Activated gamma-delta T cell treated with Interleukin-2 at 50 U/mL for 16 hours (primary cell): ENCODE data around the gene ZNF423.
"Not testable (repeated sequence)": the region's sequence is repeated elsewhere in the genome, so short reads cannot be mapped to it uniquely, and the experiment has no call there.

Experiments
- DNase-seq: peaks from one replicate; pipeline ENCODE4 v3.0.0-alpha.2; 2020

ZNF423 gene

GRCh38 chr16:49687476-49688002, 168.4 kb downstream of the ZNF423 start:
- DNase-seq, result no peak

- no peak for DNase-seq
These were observed 171.2 kb downstream of the ZNF423 start for GRCh38 chr16:49684696-49685095.

GRCh38 chr16:49682577-49683165, 173.2 kb downstream of the ZNF423 start:
- DNase-seq, result no peak

- no peak for DNase-seq
These were observed 174.6 kb downstream of the ZNF423 start for GRCh38 chr16:49681217-49681883.

GRCh38 chr16:49679095-49679494, 176.8 kb downstream of the ZNF423 start:
- DNase-seq, result no peak

- DNase-seq, result not testable (repeated sequence)
These were observed 178.3 kb downstream of the ZNF423 start for GRCh38 chr16:49677661-49678060.

- DNase-seq, result no peak
These were observed 180.5 kb downstream of the ZNF423 start for GRCh38 chr16:49675413-49675812.

- no peak for DNase-seq
These were observed 180.9 kb downstream of the ZNF423 start for GRCh38 chr16:49674990-49675389.

- DNase-seq, result no peak
These were observed 181.5 kb downstream of the ZNF423 start for GRCh38 chr16:49674351-49674851.

- no peak for DNase-seq
These were observed 182.5 kb downstream of the ZNF423 start for GRCh38 chr16:49673442-49673841.

- DNase-seq, result no peak
These were observed 183.2 kb downstream of the ZNF423 start for GRCh38 chr16:49672753-49673152.

GRCh38 chr16:49671333-49671732, 184.6 kb downstream of the ZNF423 start:
- DNase-seq, result no peak

- DNase-seq, result no peak
These were observed 185.3 kb downstream of the ZNF423 start for GRCh38 chr16:49670627-49671026.

GRCh38 chr16:49665482-49666230, 190.3 kb downstream of the ZNF423 start:
- DNase-seq, result no peak

- no peak for DNase-seq
These were observed 191.4 kb downstream of the ZNF423 start for GRCh38 chr16:49664221-49665215.

- no peak for DNase-seq
These were observed 192.5 kb downstream of the ZNF423 start for GRCh38 chr16:49663081-49664065.

- DNase-seq, result no peak
These were observed 193.3 kb downstream of the ZNF423 start for GRCh38 chr16:49662569-49662968.

GRCh38 chr16:49661465-49662187, 194.3 kb downstream of the ZNF423 start:
- no peak for DNase-seq

- no peak for DNase-seq
These were observed 195.3 kb downstream of the ZNF423 start for GRCh38 chr16:49660626-49661025.

GRCh38 chr16:49659356-49659755, 196.6 kb downstream of the ZNF423 start:
- no peak for DNase-seq
